GM12878 (cell line): ENCODE results near the gene BMERB1. TPM values are rescaled to one million over a fixed set of nuclear protein-coding genes. Genes with fewer than 3 reads are reported as not detected.
"Not testable (repeated sequence)": the region's sequence is repeated elsewhere in the genome, so short reads cannot be mapped to it uniquely, and the experiment has no call there.

Source experiments
- ATAC-seq: fragments of 200-7000 bp; cut with Tn5 transposase; 3 replicates; pipeline ENCODE4 v1.9.1; 2020; ENCODE audit warnings: mild to moderate bottlenecking, moderate library complexity
- BruUV-seq: library from RNA; stranded (reverse); fragments of 400-500 nt; replicated peaks from 2 replicates; lab custom pipeline; 2021; lab: Mats Ljungman, UMichigan
- CTCF ChIA-PET: fragments of 300-600 bp; sonication (Branson Sonifier 250); formaldehyde crosslinking; extraction: SDS; loops from one replicate; lab custom pipeline; 2021; ENCODE audit warnings: inconsistent platforms; lab: Yijun Ruan, JAX
- POLR2A ChIA-PET: fragments of 350-600 bp; formaldehyde crosslinking; extraction: SDS; loops from one replicate; lab custom pipeline; 2021; ENCODE audit warnings: inconsistent platforms; lab: Charles Lee
- RAD21 ChIA-PET: fragments of 300-600 bp; sonication (Branson Sonifier 250); formaldehyde crosslinking; loops from one replicate; lab custom pipeline; 2023; ENCODE audit warnings: antibody characterized with exemption; ENCODE audit not compliant: unreplicated experiment; lab: Charles Lee
- SMC1A ChIA-PET: fragments of 300-600 bp; sonication (Branson Sonifier 250); formaldehyde crosslinking; loops from one replicate; lab custom pipeline; 2023; ENCODE audit not compliant: unreplicated experiment, uncharacterized antibody; lab: Charles Lee
- DNase-seq: peaks from one replicate; pipeline ENCODE4 v3.0.0-alpha.2; 2011; ENCODE audit warnings: low read depth, low spot score
- FAIRE-seq: peaks from 3 replicates; lab custom pipeline; 2011; peaks lifted over from hg19 to GRCh38; lab: Jason Lieb, UNC
- H2AFZ ChIP-seq: 2 replicates; pipeline ENCODE4 v1.6.0; 2011; ENCODE audit warnings: low read depth, low read length, control low read depth; ENCODE audit not compliant: control insufficient read depth
- H3K27ac ChIP-seq: 2 replicates; pipeline ENCODE4 v1.5.1; 2011; ENCODE audit warnings: control low read depth; ENCODE audit not compliant: control insufficient read depth, insufficient read depth
- H3K27me3 ChIP-seq, 2 experiments: replicated peaks in 1 of 2; 2 replicates each; pipeline versions ENCODE4 v1.6.0 to v1.6.1; 2011; ENCODE audit warnings: low read length in 1 of 2; ENCODE audit not compliant: control insufficient read depth in 2 of 2, insufficient read depth in 2 of 2
- H3K36me3 ChIP-seq, 2 experiments: 2 replicates each; pipeline ENCODE4 v1.5.1; 2011; ENCODE audit warnings: low read length in 1 of 2; ENCODE audit not compliant: control insufficient read depth in 2 of 2, insufficient read depth in 2 of 2
- H3K4me1 ChIP-seq: 2 replicates; pipeline ENCODE4 v1.6.1; 2011; ENCODE audit warnings: mild to moderate bottlenecking, low read length, moderate library complexity, mixed read lengths; ENCODE audit not compliant: control insufficient read depth, insufficient read depth
- H3K4me2 ChIP-seq: 2 replicates; pipeline ENCODE4 v1.6.0; 2011; ENCODE audit warnings: control low read depth; ENCODE audit not compliant: control insufficient read depth, insufficient read depth
- H3K4me3 ChIP-seq: fragments of 200-600 bp; sonication (generic); 2 replicates; pipeline ENCODE4 v1.5.1; 2016
- H3K79me2 ChIP-seq: 2 replicates; pipeline ENCODE4 v1.6.0; 2011; ENCODE audit warnings: low read length; ENCODE audit not compliant: control insufficient read depth, insufficient read depth
- H3K9ac ChIP-seq: 2 replicates; pipeline ENCODE4 v1.8.0; 2011; ENCODE audit warnings: low read length, control low read depth, mixed read lengths; ENCODE audit not compliant: control insufficient read depth, insufficient read depth
- H3K9me3 ChIP-seq: replicated peaks from 3 replicates; pipeline ENCODE4 v1.5.1; 2011; ENCODE audit warnings: mild to moderate bottlenecking, low read length; ENCODE audit not compliant: control insufficient read depth, insufficient read depth
- H4K20me1 ChIP-seq: 2 replicates; pipeline ENCODE4 v1.6.0; 2011; ENCODE audit not compliant: control insufficient read depth, insufficient read depth
- KAT2A ChIP-seq: conservative IDR thresholded peaks from 2 replicates; pipeline ENCODE4 v1.6.1; 2011; ENCODE audit warnings: low read depth, low read length; ENCODE audit not compliant: control insufficient read depth
- NBN ChIP-seq: fragments of 450-650 bp; IDR thresholded peaks from 2 replicates; pipeline ENCODE4 v1.6.1; 2016
- TARDBP ChIP-seq: IDR thresholded peaks from 2 replicates; pipeline ENCODE4 v1.6.1; 2016; ENCODE audit warnings: borderline replicate concordance
- WGBS: methylation state at CpG from one replicate; pipeline ENCODE4 v1.1.6; 2016; ENCODE audit warnings: low lambda C conversion rate; ENCODE audit not compliant: insufficient replicate concordance, insufficient coverage; ENCODE audit errors: missing lambda C conversion rate; 5-methylcytosine and 5-hydroxymethylcytosine counted together
- in situ Hi-C: fragments of 300-500 bp; cut with MboI; formaldehyde crosslinking; loops from 9 replicates; pipeline ENCODE4 v1.14.3; 2018; ENCODE audit warnings: mixed read lengths
- intact Hi-C: fragments of 100-400 bp; cut with micrococcal nuclease; formaldehyde crosslinking; loops from one replicate; pipeline ENCODE4 v1.14.2; 2022; ENCODE audit not compliant: unreplicated experiment
- polyA plus RNA-seq, 11 experiments: library from polyadenylated mRNA; depleted of rRNA in 4 of 11; unstranded in 6 of 11; stranded (reverse) in 5 of 11; fragments of >200 nt; fragmentation: Nextera tagmentation in 4 of 11; fragmentation: Illumina TruSeq in 1 of 11; extraction: Ambion mirVana in 4 of 11; extraction: Trizol in 1 of 11; gene quantifications; 1 replicate in 1 of 11; 2 replicates in 10 of 11; pipeline versions ENCODE4 v1.2.1 to v1.2.3, GENCODE V29; 2011 to 2016; ENCODE audit warnings: inconsistent platforms in 2 of 11, missing spikeins in 2 of 11, low read depth in 1 of 11
- total RNA-seq, 4 experiments: library from RNA; depleted of rRNA in 3 of 4; stranded (reverse); fragments of >200 nt in 3 of 4; fragmentation: Illumina TruSeq in 1 of 4; extraction: Trizol in 1 of 4; gene quantifications; 2 replicates each; pipeline versions ENCODE4 v1.2.1 to v1.2.3, GENCODE V29; 2013 to 2021
- TF ChIP-seq, protein P1 (sequence below), 3 experiments: IDR thresholded peaks in 2 of 3; conservative IDR thresholded peaks in 1 of 3; 2 replicates each; pipeline ENCODE4 v1.5.1; 2011; ENCODE audit warnings: low read depth in 3 of 3, low read length in 3 of 3, mild to moderate bottlenecking in 3 of 3, control low read depth in 2 of 3, moderate library complexity in 2 of 3, inconsistent platforms in 1 of 3, mixed read lengths in 1 of 3; ENCODE audit not compliant: control insufficient read depth in 2 of 3, insufficient read depth in 1 of 3; ENCODE audit errors: extremely low read depth in 1 of 3
- TF ChIP-seq, protein P2 (sequence below): fragments of 150-350 bp; IDR thresholded peaks from 2 replicates; pipeline ENCODE4 v1.6.1; 2016; ENCODE audit warnings: low read depth, low read length
- TF ChIP-seq, protein P3 (sequence below): fragments of 450-650 bp; conservative IDR thresholded peaks from 2 replicates; pipeline ENCODE4 v1.6.1; 2017; ENCODE audit warnings: mild to moderate bottlenecking, moderate library complexity

The BMERB1 gene
- total and polyA plus RNA-seq, 10 of the 15 experiments (the other 5 are each of a cell fraction or from before 2014, with no cell fraction given) = 0.05 to 0.68 (median 0.34) TPM

DNA sequence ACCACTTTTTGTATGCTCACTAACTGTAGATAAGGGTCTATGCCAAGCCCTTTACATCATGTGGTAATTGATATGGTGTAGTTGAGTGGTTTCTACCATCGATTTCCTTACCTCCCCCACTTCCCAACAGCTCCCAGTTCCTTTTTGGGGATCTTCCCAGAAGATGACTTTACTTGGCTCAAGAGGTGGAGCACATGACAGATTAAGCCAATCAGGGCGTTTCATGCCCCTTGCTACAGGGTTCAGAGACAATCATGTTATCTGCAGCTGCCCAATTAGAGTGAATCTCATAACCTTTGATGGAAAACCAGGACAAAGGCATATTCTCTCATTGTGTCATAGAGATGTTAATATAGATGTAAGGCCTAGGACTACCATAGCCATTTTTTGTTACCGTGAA is 16.2 kb upstream of the BMERB1 start (continued):
- TF ChIP-seq, protein P1, sequence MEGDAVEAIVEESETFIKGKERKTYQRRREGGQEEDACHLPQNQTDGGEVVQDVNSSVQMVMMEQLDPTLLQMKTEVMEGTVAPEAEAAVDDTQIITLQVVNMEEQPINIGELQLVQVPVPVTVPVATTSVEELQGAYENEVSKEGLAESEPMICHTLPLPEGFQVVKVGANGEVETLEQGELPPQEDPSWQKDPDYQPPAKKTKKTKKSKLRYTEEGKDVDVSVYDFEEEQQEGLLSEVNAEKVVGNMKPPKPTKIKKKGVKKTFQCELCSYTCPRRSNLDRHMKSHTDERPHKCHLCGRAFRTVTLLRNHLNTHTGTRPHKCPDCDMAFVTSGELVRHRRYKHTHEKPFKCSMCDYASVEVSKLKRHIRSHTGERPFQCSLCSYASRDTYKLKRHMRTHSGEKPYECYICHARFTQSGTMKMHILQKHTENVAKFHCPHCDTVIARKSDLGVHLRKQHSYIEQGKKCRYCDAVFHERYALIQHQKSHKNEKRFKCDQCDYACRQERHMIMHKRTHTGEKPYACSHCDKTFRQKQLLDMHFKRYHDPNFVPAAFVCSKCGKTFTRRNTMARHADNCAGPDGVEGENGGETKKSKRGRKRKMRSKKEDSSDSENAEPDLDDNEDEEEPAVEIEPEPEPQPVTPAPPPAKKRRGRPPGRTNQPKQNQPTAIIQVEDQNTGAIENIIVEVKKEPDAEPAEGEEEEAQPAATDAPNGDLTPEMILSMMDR (IDR thresholded peaks at IDR 0.05 in 2 of 3, conservative IDR thresholded peaks at IDR 0.05 in 1 of 3; ENCODE audit: control insufficient read depth in 2 of 3, extremely low read depth in 1 of 3, insufficient read depth in 1 of 3, low read depth in 3 of 3, low read length in 3 of 3) = no peak
- TF ChIP-seq KAT2A (no peak), NBN (no peak), TARDBP (no peak)
- TF ChIP-seq, protein P2, sequence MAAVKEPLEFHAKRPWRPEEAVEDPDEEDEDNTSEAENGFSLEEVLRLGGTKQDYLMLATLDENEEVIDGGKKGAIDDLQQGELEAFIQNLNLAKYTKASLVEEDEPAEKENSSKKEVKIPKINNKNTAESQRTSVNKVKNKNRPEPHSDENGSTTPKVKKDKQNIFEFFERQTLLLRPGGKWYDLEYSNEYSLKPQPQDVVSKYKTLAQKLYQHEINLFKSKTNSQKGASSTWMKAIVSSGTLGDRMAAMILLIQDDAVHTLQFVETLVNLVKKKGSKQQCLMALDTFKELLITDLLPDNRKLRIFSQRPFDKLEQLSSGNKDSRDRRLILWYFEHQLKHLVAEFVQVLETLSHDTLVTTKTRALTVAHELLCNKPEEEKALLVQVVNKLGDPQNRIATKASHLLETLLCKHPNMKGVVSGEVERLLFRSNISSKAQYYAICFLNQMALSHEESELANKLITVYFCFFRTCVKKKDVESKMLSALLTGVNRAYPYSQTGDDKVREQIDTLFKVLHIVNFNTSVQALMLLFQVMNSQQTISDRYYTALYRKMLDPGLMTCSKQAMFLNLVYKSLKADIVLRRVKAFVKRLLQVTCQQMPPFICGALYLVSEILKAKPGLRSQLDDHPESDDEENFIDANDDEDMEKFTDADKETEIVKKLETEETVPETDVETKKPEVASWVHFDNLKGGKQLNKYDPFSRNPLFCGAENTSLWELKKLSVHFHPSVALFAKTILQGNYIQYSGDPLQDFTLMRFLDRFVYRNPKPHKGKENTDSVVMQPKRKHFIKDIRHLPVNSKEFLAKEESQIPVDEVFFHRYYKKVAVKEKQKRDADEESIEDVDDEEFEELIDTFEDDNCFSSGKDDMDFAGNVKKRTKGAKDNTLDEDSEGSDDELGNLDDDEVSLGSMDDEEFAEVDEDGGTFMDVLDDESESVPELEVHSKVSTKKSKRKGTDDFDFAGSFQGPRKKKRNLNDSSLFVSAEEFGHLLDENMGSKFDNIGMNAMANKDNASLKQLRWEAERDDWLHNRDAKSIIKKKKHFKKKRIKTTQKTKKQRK = no peak
- TF ChIP-seq, protein P3, sequence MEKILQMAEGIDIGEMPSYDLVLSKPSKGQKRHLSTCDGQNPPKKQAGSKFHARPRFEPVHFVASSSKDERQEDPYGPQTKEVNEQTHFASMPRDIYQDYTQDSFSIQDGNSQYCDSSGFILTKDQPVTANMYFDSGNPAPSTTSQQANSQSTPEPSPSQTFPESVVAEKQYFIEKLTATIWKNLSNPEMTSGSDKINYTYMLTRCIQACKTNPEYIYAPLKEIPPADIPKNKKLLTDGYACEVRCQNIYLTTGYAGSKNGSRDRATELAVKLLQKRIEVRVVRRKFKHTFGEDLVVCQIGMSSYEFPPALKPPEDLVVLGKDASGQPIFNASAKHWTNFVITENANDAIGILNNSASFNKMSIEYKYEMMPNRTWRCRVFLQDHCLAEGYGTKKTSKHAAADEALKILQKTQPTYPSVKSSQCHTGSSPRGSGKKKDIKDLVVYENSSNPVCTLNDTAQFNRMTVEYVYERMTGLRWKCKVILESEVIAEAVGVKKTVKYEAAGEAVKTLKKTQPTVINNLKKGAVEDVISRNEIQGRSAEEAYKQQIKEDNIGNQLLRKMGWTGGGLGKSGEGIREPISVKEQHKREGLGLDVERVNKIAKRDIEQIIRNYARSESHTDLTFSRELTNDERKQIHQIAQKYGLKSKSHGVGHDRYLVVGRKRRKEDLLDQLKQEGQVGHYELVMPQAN = no peak

DNA sequence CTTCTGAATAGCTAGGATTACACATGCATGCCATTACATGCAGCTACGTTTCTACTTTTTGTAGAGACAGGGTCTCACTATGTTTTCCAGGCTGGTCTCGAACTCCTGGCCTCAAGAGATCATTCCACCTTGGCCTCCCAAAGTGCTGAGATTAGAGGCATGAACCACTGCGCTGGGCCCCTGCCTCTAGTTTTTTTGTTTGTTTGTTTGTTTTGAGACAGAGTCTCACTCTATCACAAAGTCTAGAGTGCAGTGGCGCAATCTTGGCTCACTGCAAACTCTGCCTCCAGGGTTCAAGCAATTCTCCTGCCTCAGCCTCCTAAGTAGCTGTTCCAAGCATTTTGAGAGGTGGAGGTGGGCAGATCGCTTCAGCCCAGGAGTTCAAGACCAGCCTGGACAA is 12.7 kb upstream of the BMERB1 start:
- POLR2A ChIA-PET, H3K4me1 ChIP-seq, FAIRE-seq, H3K9me3 ChIP-seq, H3K27ac ChIP-seq, H3K9ac ChIP-seq, DNase-seq, H3K79me2 ChIP-seq, H3K36me3 ChIP-seq, H2AFZ ChIP-seq, RAD21 ChIA-PET, H3K27me3 ChIP-seq, ATAC-seq, H3K4me2 ChIP-seq, H4K20me1 ChIP-seq, BruUV-seq, H3K4me3 ChIP-seq: not testable (repeated sequence)
- CTCF ChIA-PET = interaction anchor here (0.7 kb wide), 1 partner anchor 21 kb away, joined by 3 read pairs; no protein-coding TSS in a partner anchor
- in situ Hi-C loops = loop anchor here (25.0 kb wide), 1 partner anchor 609 kb away; no protein-coding TSS in a partner anchor
- intact Hi-C loops = loop anchor here (10.0 kb wide), 1 partner anchor 283 kb away; no protein-coding TSS in a partner anchor
- SMC1A ChIA-PET = interaction anchor here (1.1 kb wide), 1 partner anchor 17 kb away, joined by 3 read pairs; no protein-coding TSS in a partner anchor
- WGBS = 35% methylated on average over 5 of the region's 5 CpGs
